Loucy (cell line): ENCODE data around the gene DEFB132.

Experiments
- H2AFZ ChIP-seq: fragments of 200-600 bp; sonication (generic); 2 replicates; pipeline ENCODE4 v1.6.0; 2016; ENCODE audit warnings: antibody characterized with exemption, mild to moderate bottlenecking, low read length, moderate library complexity
- H3F3A ChIP-seq: fragments of 200-600 bp; 2 replicates; pipeline ENCODE4 v1.6.0; 2016; ENCODE audit warnings: antibody characterized with exemption, low read depth, mild to moderate bottlenecking
- H3K27me3 ChIP-seq: fragments of 200-600 bp; sonication (generic); 2 replicates; pipeline ENCODE4 v1.6.1; 2014; ENCODE audit warnings: low read length, mild to moderate bottlenecking; ENCODE audit not compliant: insufficient read depth, poor library complexity, severe bottlenecking
- H3K36me3 ChIP-seq: fragments of 200-600 bp; sonication (generic); 2 replicates; pipeline ENCODE4 v1.6.1; 2016; ENCODE audit warnings: low read length; ENCODE audit not compliant: insufficient read depth
- H3K4me1 ChIP-seq: fragments of 200-600 bp; sonication (generic); 2 replicates; pipeline ENCODE4 v1.5.1; 2014; ENCODE audit warnings: low read length, mild to moderate bottlenecking; ENCODE audit not compliant: insufficient read depth, poor library complexity, severe bottlenecking
- H3K4me2 ChIP-seq: fragments of 200-600 bp; sonication (generic); 2 replicates; pipeline ENCODE4 v1.6.0; 2014; ENCODE audit warnings: antibody characterized with exemption, low read length, low read depth, mild to moderate bottlenecking; ENCODE audit not compliant: poor library complexity, severe bottlenecking
- H3K4me3 ChIP-seq: fragments of 200-600 bp; sonication (generic); 2 replicates; pipeline ENCODE4 v1.5.1; 2014; ENCODE audit warnings: low read length, mild to moderate bottlenecking, mixed read lengths; ENCODE audit not compliant: poor library complexity, severe bottlenecking
- H3K79me2 ChIP-seq: fragments of 200-600 bp; sonication (generic); 2 replicates; pipeline ENCODE4 v1.6.1; 2014; ENCODE audit warnings: low read length; ENCODE audit not compliant: insufficient read depth
- H3K9ac ChIP-seq: fragments of 200-600 bp; sonication (generic); 2 replicates; pipeline ENCODE4 v1.6.0; 2014; ENCODE audit warnings: mild to moderate bottlenecking, low read depth, low read length, moderate library complexity; ENCODE audit not compliant: poor library complexity, severe bottlenecking
- H3K9me2 ChIP-seq: fragments of 200-600 bp; sonication (generic); replicated peaks from 2 replicates; pipeline ENCODE4 v1.6.1; 2016; ENCODE audit warnings: low read depth, low read length, mixed read lengths
- H3K9me3 ChIP-seq: fragments of 200-600 bp; sonication (generic); 2 replicates; pipeline ENCODE4 v1.6.1; 2014; ENCODE audit warnings: mild to moderate bottlenecking, antibody characterized with exemption, low read length, low read depth; ENCODE audit not compliant: insufficient read depth
- H4K20me1 ChIP-seq: fragments of 200-600 bp; sonication (generic); 2 replicates; pipeline ENCODE4 v1.6.0; 2014; ENCODE audit warnings: antibody characterized with exemption, low read length, mild to moderate bottlenecking; ENCODE audit not compliant: insufficient read depth, poor library complexity, severe bottlenecking
- CTCF ChIP-seq: fragments of 200-600 bp; sonication (generic); conservative IDR thresholded peaks from 2 replicates; pipeline ENCODE4 v1.5.1; 2014; ENCODE audit warnings: mild to moderate bottlenecking, antibody characterized with exemption, low read length
- EZH2phosphoT487 ChIP-seq: fragments of 200-600 bp; IDR thresholded peaks from 2 replicates; pipeline ENCODE4 v1.6.1; 2018; ENCODE audit warnings: antibody characterized with exemption, mild to moderate bottlenecking, moderate library complexity, borderline replicate concordance

The DEFB132 gene

GRCh38 chr20:226958-227357 lies 30.6 kb upstream of the DEFB132 start, which contains the start of gene DEFB129:
Gene DEFB129, plus strand, starts transcription at chr20:227258. Its CDS starts 31 bp downstream, at chr20:227289.
- H3K4me1 ChIP-seq: peaks cover 11% of the 10 kb centered on the region
- no peaks in the 10 kb centered on the region for H3F3A ChIP-seq
- no peaks in the 10 kb centered on the region for H3K9me3 ChIP-seq
- no peaks in the 10 kb centered on the region for H3K79me2 ChIP-seq
- no peak within 1 kb of the TSS for H3K9ac ChIP-seq
- H3K4me2 ChIP-seq: peak within 1 kb of the TSS; percentile 11
- TF ChIP-seq CTCF: no peak
- TF ChIP-seq EZH2phosphoT487: no peak
- no peaks in the 10 kb centered on the region for H3K9me2 ChIP-seq
- H2AFZ ChIP-seq: peak within 1 kb of the TSS; percentile 56
- no peaks in the 10 kb centered on the region for H3K36me3 ChIP-seq
- no peak within 1 kb of the TSS for H3K4me3 ChIP-seq
- H4K20me1 ChIP-seq: no peaks in the 10 kb centered on the region
- no peaks in the 10 kb centered on the region for H3K27me3 ChIP-seq

GRCh38 chr20:227439-228105 lies 30.0 kb upstream of the DEFB132 start:
- Histone ChIP-seq H3K4me3 (no peak overlapping the region), H3K9ac (no peak overlapping the region), H3F3A (no peaks in the 10 kb centered on the region), H3K4me1 (peaks cover 11% of the 10 kb centered on the region), H3K4me2 (peak overlapping the region; percentile 11), H2AFZ (peak overlapping the region; percentile 56), H3K27me3 (no peaks in the 10 kb centered on the region), H4K20me1 (no peaks in the 10 kb centered on the region), H3K36me3 (no peaks in the 10 kb centered on the region), H3K9me3 (no peaks in the 10 kb centered on the region), H3K79me2 (no peaks in the 10 kb centered on the region), H3K9me2 (no peaks in the 10 kb centered on the region)
- TF ChIP-seq CTCF (no peak), EZH2phosphoT487 (no peak)

GRCh38 chr20:235891-236290 lies 21.6 kb upstream of the DEFB132 start:
- Histone ChIP-seq H2AFZ (no peak overlapping the region), H3K4me3 (no peak overlapping the region), H3K27me3 (no peaks in the 10 kb centered on the region), H3K4me2 (peak overlapping the region; percentile 17), H3K9ac (no peak overlapping the region), H3K9me2 (no peaks in the 10 kb centered on the region), H3K4me1 (peaks cover 22% of the 10 kb centered on the region), H3F3A (no peaks in the 10 kb centered on the region), H3K36me3 (no peaks in the 10 kb centered on the region), H4K20me1 (no peaks in the 10 kb centered on the region), H3K9me3 (no peaks in the 10 kb centered on the region), H3K79me2 (no peaks in the 10 kb centered on the region)
- peak; percentile 48 for TF ChIP-seq CTCF
- no peak for TF ChIP-seq EZH2phosphoT487
